ENCODE data around the gene FOXK1.
A peak's percentile ranks its signal among the peaks of the same experiment; 100 is the strongest.
"Not testable (repeated sequence)": the region's sequence is repeated elsewhere in the genome, so short reads cannot be mapped to it uniquely, and the experiment has no call there.

FOXK1 gene

GRCh38 chr7:4799508-4800268 lies 117.6 kb downstream of the FOXK1 start:
- no peak for TF ChIP-seq CTCF (IDR thresholded peaks at IDR 0.05; ENCODE audit: poor library complexity, severe bottlenecking)
- H3K36me3 ChIP-seq (ENCODE audit: low read depth) = no peaks in the 10 kb centered on the region
- H3K27me3 ChIP-seq (ENCODE audit: insufficient read depth, poor library complexity, severe bottlenecking) = no peaks in the 10 kb centered on the region
- H3K27ac ChIP-seq (ENCODE audit: poor library complexity, severe bottlenecking) = no peak overlapping the region
- H3K9me3 ChIP-seq (ENCODE audit: severe bottlenecking) = no peaks in the 10 kb centered on the region
- no peak overlapping the region for H3K4me3 ChIP-seq (ENCODE audit: severe bottlenecking)
- H3K4me1 ChIP-seq (ENCODE audit: insufficient read depth, poor library complexity, severe bottlenecking) = no peaks in the 10 kb centered on the region
- peak; percentile 43; the same call in 2 of the 3 replicates for ATAC-seq (ENCODE audit: low read depth)
- DNase-seq (ENCODE audit: low spot score) = peak; percentile 57

GRCh38 chr7:4800487-4800886 lies 118.4 kb downstream of the FOXK1 start:
- H3K9me3 ChIP-seq (ENCODE audit: severe bottlenecking) = no peaks in the 10 kb centered on the region
- no peak overlapping the region for H3K4me3 ChIP-seq (ENCODE audit: severe bottlenecking)
- no peak for DNase-seq (ENCODE audit: low spot score)
- no peaks in the 10 kb centered on the region for H3K27me3 ChIP-seq (ENCODE audit: insufficient read depth, poor library complexity, severe bottlenecking)
- no peak for TF ChIP-seq CTCF (IDR thresholded peaks at IDR 0.05; ENCODE audit: poor library complexity, severe bottlenecking)
- no peaks in the 10 kb centered on the region for H3K36me3 ChIP-seq (ENCODE audit: low read depth)
- no peak overlapping the region for H3K27ac ChIP-seq (ENCODE audit: poor library complexity, severe bottlenecking)
- ATAC-seq (ENCODE audit: low read depth) = no peak
- no peaks in the 10 kb centered on the region for H3K4me1 ChIP-seq (ENCODE audit: insufficient read depth, poor library complexity, severe bottlenecking)

GRCh38 chr7:4800926-4801838 lies 119.1 kb downstream of the FOXK1 start:
- ATAC-seq (ENCODE audit: low read depth) = peak; percentile 23; the same call in 2 of the 3 replicates
- Histone ChIP-seq H3K27me3 (ENCODE audit: insufficient read depth, poor library complexity, severe bottlenecking) (peaks cover under 1% of the 10 kb centered on the region), H3K27ac (ENCODE audit: poor library complexity, severe bottlenecking) (no peak overlapping the region), H3K9me3 (ENCODE audit: severe bottlenecking) (no peaks in the 10 kb centered on the region), H3K4me3 (ENCODE audit: severe bottlenecking) (no peak overlapping the region), H3K36me3 (ENCODE audit: low read depth) (no peaks in the 10 kb centered on the region), H3K4me1 (ENCODE audit: insufficient read depth, poor library complexity, severe bottlenecking) (no peaks in the 10 kb centered on the region)
- peak; percentile 55 for DNase-seq (ENCODE audit: low spot score)
- TF ChIP-seq CTCF (IDR thresholded peaks at IDR 0.05; ENCODE audit: poor library complexity, severe bottlenecking) = no peak

- Histone ChIP-seq H3K9me3 (ENCODE audit: severe bottlenecking) (no peaks in the 10 kb centered on the region), H3K4me3 (ENCODE audit: severe bottlenecking) (no peak overlapping the region), H3K4me1 (ENCODE audit: insufficient read depth, poor library complexity, severe bottlenecking) (no peaks in the 10 kb centered on the region), H3K27me3 (ENCODE audit: insufficient read depth, poor library complexity, severe bottlenecking) (peaks cover 7% of the 10 kb centered on the region), H3K27ac (ENCODE audit: poor library complexity, severe bottlenecking) (no peak overlapping the region), H3K36me3 (ENCODE audit: low read depth) (no peaks in the 10 kb centered on the region)
- ATAC-seq (ENCODE audit: low read depth) = no peak
- peak; percentile 55 for DNase-seq (ENCODE audit: low spot score)
- no peak for TF ChIP-seq CTCF (IDR thresholded peaks at IDR 0.05; ENCODE audit: poor library complexity, severe bottlenecking)
These were observed 119.7 kb downstream of the FOXK1 start for GRCh38 chr7:4801839-4802231.

GRCh38 chr7:4802577-4802976 lies 120.5 kb downstream of the FOXK1 start:
- not testable (repeated sequence) for DNase-seq (ENCODE audit: low spot score); H3K9me3 ChIP-seq (ENCODE audit: severe bottlenecking); H3K4me1 ChIP-seq (ENCODE audit: insufficient read depth, poor library complexity, severe bottlenecking); H3K4me3 ChIP-seq (ENCODE audit: severe bottlenecking); H3K27ac ChIP-seq (ENCODE audit: poor library complexity, severe bottlenecking); H3K36me3 ChIP-seq (ENCODE audit: low read depth); ATAC-seq (ENCODE audit: low read depth); H3K27me3 ChIP-seq (ENCODE audit: insufficient read depth, poor library complexity, severe bottlenecking)
